Measurements from ENCODE around the gene TERB1. TPM values are rescaled to one million over a fixed set of nuclear protein-coding genes. Genes with fewer than 3 reads are reported as not detected.

Gene TERB1
- total RNA-seq, 2 experiments from 2014 or later, result 0.11 to 0.22 TPM

DNA sequence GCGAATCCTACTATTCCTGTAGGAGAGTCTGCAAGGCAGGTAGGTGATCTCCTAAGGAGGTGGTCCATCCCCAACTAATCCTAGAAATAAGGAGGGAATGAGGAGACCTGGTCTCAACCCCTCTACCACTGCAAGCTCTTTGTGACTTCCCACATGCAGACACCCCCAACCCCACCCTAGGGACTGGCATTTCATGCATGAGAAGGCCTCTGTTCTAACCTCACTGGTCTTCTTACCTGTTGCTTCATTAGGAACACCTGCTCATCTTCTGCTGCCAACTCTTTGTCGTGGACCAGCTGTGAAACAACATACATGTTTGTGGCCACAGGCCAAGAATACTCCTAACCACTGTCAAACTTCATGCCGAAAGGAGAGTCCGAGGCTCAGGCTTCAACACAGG, 72.6 kb downstream of the TERB1 start:
- Mint-ChIP-seq H3K4me1 (ENCODE audit: low read depth) (peaks cover 6% of the 10 kb centered on the region), H3K4me3 (no peak overlapping the region), H3K9me3 (no peaks in the 10 kb centered on the region), H3K27ac (no peak overlapping the region), H3K27me3 (no peaks in the 10 kb centered on the region), H3K36me3 (ENCODE audit: low read depth) (peaks cover 92% of the 10 kb centered on the region)
- Histone ChIP-seq H3K9me3 (ENCODE audit: control insufficient read depth in 1 of 2, insufficient read depth in 1 of 2, low read length in 2 of 2) (no peaks in the 10 kb centered on the region), H3K4me3 (ENCODE audit: low read length) (no peak overlapping the region), H3K27ac (ENCODE audit: low read depth in 1 of 2, low read length in 2 of 2) (no peak overlapping the region), H3K4me1 (ENCODE audit: insufficient read depth, low read length) (no peaks in the 10 kb centered on the region), H3K36me3 (ENCODE audit: insufficient read depth, low read length) (peaks cover 80% of the 10 kb centered on the region), H3K27me3 (ENCODE audit: control insufficient read depth in 1 of 2, insufficient read depth in 2 of 2, low read length in 2 of 2) (no peaks in the 10 kb centered on the region)
- intact Hi-C loops (cut with DNase I, micrococcal nuclease), result loop anchor here (1.0 to 5.0 kb wide), 4 partner anchors 11 to 322 kb away; no protein-coding TSS in a partner anchor
- no peak for DNase-seq
- ChIA-PET CTCF (interaction anchor here (1.5 to 3.4 kb wide), 3 partner anchors 8 to 22 kb away, joined by 5 to 18 read pairs (median 9); partner anchors contain the start of gene DYNC1LI2), POLR2A (no interaction called here)
- ATAC-seq (ENCODE audit: poor library complexity), result no peak
- TF ChIP-seq, protein P1, sequence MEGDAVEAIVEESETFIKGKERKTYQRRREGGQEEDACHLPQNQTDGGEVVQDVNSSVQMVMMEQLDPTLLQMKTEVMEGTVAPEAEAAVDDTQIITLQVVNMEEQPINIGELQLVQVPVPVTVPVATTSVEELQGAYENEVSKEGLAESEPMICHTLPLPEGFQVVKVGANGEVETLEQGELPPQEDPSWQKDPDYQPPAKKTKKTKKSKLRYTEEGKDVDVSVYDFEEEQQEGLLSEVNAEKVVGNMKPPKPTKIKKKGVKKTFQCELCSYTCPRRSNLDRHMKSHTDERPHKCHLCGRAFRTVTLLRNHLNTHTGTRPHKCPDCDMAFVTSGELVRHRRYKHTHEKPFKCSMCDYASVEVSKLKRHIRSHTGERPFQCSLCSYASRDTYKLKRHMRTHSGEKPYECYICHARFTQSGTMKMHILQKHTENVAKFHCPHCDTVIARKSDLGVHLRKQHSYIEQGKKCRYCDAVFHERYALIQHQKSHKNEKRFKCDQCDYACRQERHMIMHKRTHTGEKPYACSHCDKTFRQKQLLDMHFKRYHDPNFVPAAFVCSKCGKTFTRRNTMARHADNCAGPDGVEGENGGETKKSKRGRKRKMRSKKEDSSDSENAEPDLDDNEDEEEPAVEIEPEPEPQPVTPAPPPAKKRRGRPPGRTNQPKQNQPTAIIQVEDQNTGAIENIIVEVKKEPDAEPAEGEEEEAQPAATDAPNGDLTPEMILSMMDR (IDR thresholded peaks at IDR 0.05), result no peak

DNA sequence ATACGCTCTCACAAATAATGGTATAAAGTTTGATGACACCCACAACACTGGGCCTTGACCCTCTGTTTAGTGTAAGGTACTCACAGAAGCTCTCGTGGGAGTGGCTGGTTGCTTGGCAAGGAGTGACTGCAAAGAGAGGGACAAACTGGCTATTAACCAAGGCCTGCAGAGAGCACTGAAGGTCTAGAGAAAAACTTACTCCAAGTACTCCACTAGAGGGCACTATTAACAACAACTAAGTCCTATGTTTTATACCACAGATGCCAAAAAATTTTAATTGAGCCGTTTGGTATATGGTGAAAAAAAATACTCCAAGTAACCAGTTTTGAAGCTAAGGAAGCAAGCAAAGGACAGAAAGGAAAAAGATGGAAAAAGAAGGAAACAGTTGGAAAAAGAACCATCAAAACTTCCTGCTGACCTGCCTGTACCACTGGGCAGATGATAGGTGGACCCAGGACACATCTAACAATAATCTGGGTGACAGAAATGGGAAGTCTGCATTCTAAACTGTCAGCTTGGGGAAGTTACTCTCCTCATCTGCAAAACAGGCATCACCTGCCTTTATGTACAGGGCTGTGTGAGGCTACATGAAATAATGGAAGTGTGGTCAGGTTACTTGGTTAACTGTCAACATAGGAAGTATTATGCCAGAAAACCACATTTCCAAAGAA, 73.1 kb downstream of the TERB1 start:
- peak overlapping the region; percentile 5 for H3K27ac Mint-ChIP-seq
- H3K27ac ChIP-seq (ENCODE audit: low read depth in 1 of 2, low read length in 2 of 2), result no peak overlapping the region
- peaks cover 80% of the 10 kb centered on the region for H3K36me3 ChIP-seq (ENCODE audit: insufficient read depth, low read length)
- peaks cover 92% of the 10 kb centered on the region for H3K36me3 Mint-ChIP-seq (ENCODE audit: low read depth)
- no peaks in the 10 kb centered on the region for H3K27me3 Mint-ChIP-seq
- ChIA-PET POLR2A (no interaction called here), CTCF (interaction anchor here (1.2 to 3.4 kb wide), 4 partner anchors 8 to 322 kb away, joined by 5 to 18 read pairs (median 7); partner anchors contain the start of gene DYNC1LI2)
- DNase-seq (peak in 4 of 14 experiments; percentile 11 to 68 (median 60)), ATAC-seq (ENCODE audit: poor library complexity) (peak; percentile 87)
- H3K9me3 Mint-ChIP-seq, result no peaks in the 10 kb centered on the region
- H3K4me3 Mint-ChIP-seq, result no peak overlapping the region
- TF ChIP-seq, protein P1 (IDR thresholded peaks at IDR 0.05), result peak; percentile 83
- no peaks in the 10 kb centered on the region for H3K27me3 ChIP-seq (ENCODE audit: control insufficient read depth in 1 of 2, insufficient read depth in 2 of 2, low read length in 2 of 2)
- peaks cover 6% of the 10 kb centered on the region for H3K4me1 Mint-ChIP-seq (ENCODE audit: low read depth)
- intact Hi-C loops (cut with DNase I, micrococcal nuclease), result loop anchor here (1.0 to 5.0 kb wide), 4 partner anchors 12 to 321 kb away; no protein-coding TSS in a partner anchor
- no peak overlapping the region for H3K4me3 ChIP-seq (ENCODE audit: low read length)
- no peaks in the 10 kb centered on the region for H3K9me3 ChIP-seq (ENCODE audit: control insufficient read depth in 1 of 2, insufficient read depth in 1 of 2, low read length in 2 of 2)
- no peaks in the 10 kb centered on the region for H3K4me1 ChIP-seq (ENCODE audit: insufficient read depth, low read length)

DNA sequence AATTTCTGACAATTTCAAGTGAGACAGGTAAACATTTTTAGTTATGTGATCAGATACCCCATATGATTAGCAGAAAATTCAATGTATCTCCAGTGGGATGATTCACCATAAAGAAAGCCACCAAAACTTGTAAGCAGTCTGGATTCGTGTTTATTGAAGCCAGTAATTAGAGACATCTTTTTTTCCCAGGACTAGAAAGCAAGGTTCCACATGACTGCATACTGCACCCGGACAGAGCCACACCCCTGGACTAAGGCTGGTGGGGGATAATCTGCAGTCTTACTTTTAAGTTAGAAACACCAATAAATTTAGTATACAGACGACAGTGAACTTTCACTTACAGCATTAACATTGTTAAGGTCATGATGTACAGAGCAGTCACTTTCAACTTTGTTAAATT, 80.6 kb downstream of the TERB1 start:
- Histone ChIP-seq H3K4me3 (ENCODE audit: low read length) (no peak overlapping the region), H3K27me3 (ENCODE audit: control insufficient read depth in 1 of 2, insufficient read depth in 2 of 2, low read length in 2 of 2) (no peaks in the 10 kb centered on the region), H3K27ac (ENCODE audit: low read depth in 1 of 2, low read length in 2 of 2) (no peak overlapping the region), H3K36me3 (ENCODE audit: insufficient read depth, low read length) (peaks cover 39% of the 10 kb centered on the region), H3K4me1 (ENCODE audit: insufficient read depth, low read length) (no peaks in the 10 kb centered on the region), H3K9me3 (ENCODE audit: control insufficient read depth in 1 of 2, insufficient read depth in 1 of 2, low read length in 2 of 2) (no peaks in the 10 kb centered on the region)
- TF ChIP-seq, protein P1 (IDR thresholded peaks at IDR 0.05), result no peak
- no peaks in the 10 kb centered on the region for H3K4me1 Mint-ChIP-seq (ENCODE audit: low read depth)
- no peaks in the 10 kb centered on the region for H3K9me3 Mint-ChIP-seq
- no peak overlapping the region for H3K27ac Mint-ChIP-seq
- CTCF ChIA-PET, result no interaction called here
- intact Hi-C loops (cut with DNase I, micrococcal nuclease), result no loop called here
- ATAC-seq (ENCODE audit: poor library complexity) (no peak), DNase-seq (no peak)
- peaks cover 61% of the 10 kb centered on the region for H3K36me3 Mint-ChIP-seq (ENCODE audit: low read depth)
- POLR2A ChIA-PET, result no interaction called here
- H3K27me3 Mint-ChIP-seq, result no peaks in the 10 kb centered on the region
- H3K4me3 Mint-ChIP-seq, result no peak overlapping the region
